NB4 (cell line): Measurements from ENCODE around the gene FOXB2.
A peak's percentile ranks its signal among the peaks of the same experiment; 100 is the strongest.

Experiments
- DNase-seq: peaks from one replicate; pipeline ENCODE4 v3.0.0; 2010; ENCODE audit warnings: low read depth
- H3K4me3 ChIP-seq: one replicate; pipeline ENCODE4 v1.5.1; 2011; ENCODE audit warnings: mild to moderate bottlenecking, low read depth, low read length, moderate library complexity
- MYC ChIP-seq: IDR thresholded peaks from 2 replicates; pipeline ENCODE4 v1.6.1; 2011; ENCODE audit warnings: low read depth, low read length
- POLR2A ChIP-seq: IDR thresholded peaks from 2 replicates; pipeline ENCODE4 v1.6.1; 2011; ENCODE audit warnings: mild to moderate bottlenecking; ENCODE audit not compliant: insufficient read length; ENCODE audit errors: extremely low read depth
- TF ChIP-seq, protein P1 (sequence below): IDR thresholded peaks from one replicate; pipeline ENCODE4 v1.5.1; 2012; ENCODE audit warnings: low read depth, low read length
- TF ChIP-seq, protein P2 (sequence below): IDR thresholded peaks from 2 replicates; pipeline ENCODE4 v1.6.1; 2011; ENCODE audit warnings: low read depth, low read length

Gene FOXB2

DNA sequence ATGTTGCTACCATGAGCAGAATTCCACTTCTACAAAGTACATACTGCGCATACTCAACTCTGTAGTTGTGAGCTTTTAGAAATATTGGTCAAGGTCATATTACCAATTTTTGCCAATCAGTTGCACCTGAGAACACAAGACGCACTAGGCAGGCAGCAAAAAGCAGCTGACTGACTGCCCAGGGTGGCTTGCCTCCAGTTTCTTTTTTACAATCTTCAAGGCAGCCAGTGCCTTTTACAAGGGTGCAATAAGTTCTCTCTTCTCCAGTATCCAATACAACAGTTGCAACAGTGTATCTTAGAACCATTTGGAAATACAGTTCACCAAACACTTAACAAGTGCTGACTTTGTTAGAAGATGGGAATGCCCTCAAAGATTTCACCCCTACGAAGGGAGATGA, 16.1 kb upstream of the FOXB2 start:
- no peak for TF ChIP-seq POLR2A
- no peak for TF ChIP-seq MYC
- TF ChIP-seq, protein P1, sequence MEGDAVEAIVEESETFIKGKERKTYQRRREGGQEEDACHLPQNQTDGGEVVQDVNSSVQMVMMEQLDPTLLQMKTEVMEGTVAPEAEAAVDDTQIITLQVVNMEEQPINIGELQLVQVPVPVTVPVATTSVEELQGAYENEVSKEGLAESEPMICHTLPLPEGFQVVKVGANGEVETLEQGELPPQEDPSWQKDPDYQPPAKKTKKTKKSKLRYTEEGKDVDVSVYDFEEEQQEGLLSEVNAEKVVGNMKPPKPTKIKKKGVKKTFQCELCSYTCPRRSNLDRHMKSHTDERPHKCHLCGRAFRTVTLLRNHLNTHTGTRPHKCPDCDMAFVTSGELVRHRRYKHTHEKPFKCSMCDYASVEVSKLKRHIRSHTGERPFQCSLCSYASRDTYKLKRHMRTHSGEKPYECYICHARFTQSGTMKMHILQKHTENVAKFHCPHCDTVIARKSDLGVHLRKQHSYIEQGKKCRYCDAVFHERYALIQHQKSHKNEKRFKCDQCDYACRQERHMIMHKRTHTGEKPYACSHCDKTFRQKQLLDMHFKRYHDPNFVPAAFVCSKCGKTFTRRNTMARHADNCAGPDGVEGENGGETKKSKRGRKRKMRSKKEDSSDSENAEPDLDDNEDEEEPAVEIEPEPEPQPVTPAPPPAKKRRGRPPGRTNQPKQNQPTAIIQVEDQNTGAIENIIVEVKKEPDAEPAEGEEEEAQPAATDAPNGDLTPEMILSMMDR: no peak
- TF ChIP-seq, protein P2, sequence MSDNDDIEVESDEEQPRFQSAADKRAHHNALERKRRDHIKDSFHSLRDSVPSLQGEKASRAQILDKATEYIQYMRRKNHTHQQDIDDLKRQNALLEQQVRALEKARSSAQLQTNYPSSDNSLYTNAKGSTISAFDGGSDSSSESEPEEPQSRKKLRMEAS: no peak
- DNase-seq: no peak

DNA sequence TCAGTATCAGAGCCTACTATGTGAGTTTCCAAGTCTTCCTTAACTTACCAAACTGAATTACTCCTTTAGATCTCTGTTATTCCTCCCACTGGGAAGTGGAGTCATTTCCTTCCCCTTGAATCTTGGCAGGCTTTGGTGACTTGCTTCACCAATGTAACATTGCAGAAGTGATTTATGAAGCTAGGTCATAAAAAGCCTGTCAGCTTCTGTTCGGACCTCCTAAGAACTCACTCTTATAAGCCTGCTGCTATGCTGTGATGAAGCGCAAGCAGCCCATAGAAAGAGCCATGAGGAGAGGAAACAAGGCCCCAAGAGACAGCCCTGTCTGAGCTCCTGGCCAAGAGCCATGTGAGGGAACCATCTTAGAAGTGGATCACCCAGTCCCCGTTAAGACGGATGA, 14.2 kb upstream of the FOXB2 start:
- H3K4me3 ChIP-seq: no peak overlapping the region
- DNase-seq: no peak
- TF ChIP-seq, protein P2: no peak
- TF ChIP-seq POLR2A: no peak
- TF ChIP-seq, protein P1: no peak
- TF ChIP-seq MYC: no peak

More for the DNA sequence above, 16.1 kb upstream of the FOXB2 start:
- H3K4me3 ChIP-seq: no peak overlapping the region

DNA sequence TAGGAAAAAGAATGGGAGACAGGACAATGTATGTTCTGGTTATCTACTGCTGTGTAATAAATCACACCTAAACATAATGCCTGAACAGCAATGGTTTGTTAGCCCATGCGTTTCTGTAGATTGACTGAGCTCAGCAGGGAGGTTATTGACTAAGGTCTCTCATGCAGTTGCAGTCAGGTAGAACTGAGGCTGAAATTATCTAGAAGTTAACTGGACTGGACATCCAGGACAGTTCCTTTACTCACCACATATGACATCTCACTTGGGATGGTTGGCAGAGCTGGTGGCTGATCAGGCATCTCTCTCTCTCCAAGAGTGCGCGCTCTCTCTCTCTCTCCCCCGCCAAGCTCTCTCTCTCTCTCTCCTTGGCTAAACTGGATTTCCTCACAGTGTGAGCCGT, 8.9 kb upstream of the FOXB2 start:
- TF ChIP-seq, protein P2: no peak
- no peak for TF ChIP-seq MYC
- no peak for DNase-seq
- no peak overlapping the region for H3K4me3 ChIP-seq

DNA sequence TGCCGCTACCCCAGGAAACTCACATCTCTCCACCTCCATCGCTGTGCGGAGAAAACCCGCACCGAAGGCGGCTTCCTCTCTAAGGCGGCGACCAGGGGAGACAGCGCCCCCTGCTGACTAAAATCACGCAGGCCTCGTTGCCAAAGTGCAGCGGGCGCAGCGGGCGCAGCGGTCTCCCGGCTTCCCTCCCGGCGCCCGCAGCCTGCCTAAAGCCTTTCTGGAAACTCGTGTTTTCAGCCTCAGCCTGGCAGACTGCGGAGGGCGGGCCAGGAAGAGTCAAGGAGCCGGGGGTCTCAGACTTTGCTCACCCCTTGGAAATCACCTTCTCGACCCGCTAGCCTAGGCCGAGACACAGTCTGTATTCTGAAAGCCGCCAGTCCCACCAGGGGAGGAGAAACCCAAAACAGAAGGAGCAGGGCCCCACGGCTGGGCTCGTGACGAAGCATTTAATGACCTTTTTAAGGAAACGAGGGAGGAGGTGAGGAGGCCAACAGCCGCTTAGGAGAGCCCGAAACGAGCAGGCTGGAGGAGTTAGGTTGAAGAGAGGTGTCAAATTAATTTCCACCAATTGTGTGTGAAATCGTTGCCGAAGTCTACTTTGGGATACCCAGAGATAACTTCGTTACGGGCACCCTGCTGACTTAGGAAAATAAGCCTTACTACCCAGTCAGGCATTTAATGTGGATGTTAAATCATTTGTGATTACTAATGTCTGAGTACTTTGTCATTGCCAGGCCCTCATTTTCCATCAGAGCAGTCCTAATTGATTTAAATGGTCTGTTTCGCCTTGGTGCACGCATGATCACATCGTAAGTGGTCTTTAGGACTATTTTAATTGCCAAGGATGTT, 7.3 kb upstream of the FOXB2 start:
- peak; percentile 72 for DNase-seq
- H3K4me3 ChIP-seq: no peak overlapping the region
- TF ChIP-seq MYC (no peak), POLR2A (no peak)
- TF ChIP-seq, protein P1: peak; percentile 46
- TF ChIP-seq, protein P2: 0 out of 2 replicates have a peak, but pooled peaks have one; percentile 10

DNA sequence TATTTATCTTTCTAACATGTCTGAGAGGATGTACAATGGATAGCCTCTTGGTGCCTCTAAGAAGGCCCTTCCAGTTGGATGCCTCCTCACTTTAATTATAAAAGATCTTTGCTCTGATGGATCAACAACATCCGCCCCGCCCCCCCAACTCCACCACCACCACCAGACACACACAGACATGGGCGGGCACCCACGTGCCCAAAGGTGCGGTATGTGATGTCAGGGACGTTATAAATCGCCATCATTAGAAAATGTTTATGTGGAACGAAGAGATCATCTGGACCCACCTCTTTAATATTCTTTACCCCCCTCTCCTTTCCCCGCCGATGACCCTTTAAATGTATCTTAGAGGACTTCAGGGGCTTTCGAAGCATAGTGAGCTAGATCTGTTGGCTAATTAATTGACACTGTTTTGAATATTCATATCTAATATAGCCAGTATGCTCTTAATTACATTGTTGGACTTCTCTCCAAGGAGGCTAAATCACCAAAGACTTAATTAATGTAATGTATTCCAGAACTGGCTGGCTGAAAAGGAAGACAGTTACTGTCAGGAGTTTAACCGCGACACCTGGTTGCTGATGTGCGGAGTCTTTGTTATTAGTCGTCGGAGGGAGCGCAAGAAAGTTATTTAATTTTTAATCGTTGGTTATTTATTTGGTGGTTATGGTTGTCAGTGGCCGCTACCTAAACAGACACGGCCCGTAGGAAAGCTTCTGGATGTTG, 6.1 kb upstream of the FOXB2 start:
- TF ChIP-seq, protein P1: no peak
- TF ChIP-seq MYC (no peak), POLR2A (no peak)
- TF ChIP-seq, protein P2: no peak
- DNase-seq: no peak
- H3K4me3 ChIP-seq: no peak overlapping the region
